GM18909 (cell line): ENCODE data around the gene WWC1.

ENCODE experiments used
- ATAC-seq: cut with Tn5 transposase; IDR thresholded peaks from one replicate; pipeline ENCODE4 v1.9.1; 2021; ENCODE audit warnings: mild to moderate bottlenecking; ENCODE audit not compliant: unreplicated experiment, poor library complexity

WWC1 gene

GRCh38 chr5:168401226-168401625 is 109.8 kb downstream of the WWC1 start:
- ATAC-seq = no peak

GRCh38 chr5:168401880-168402279 is 110.4 kb downstream of the WWC1 start:
- no peak for ATAC-seq

GRCh38 chr5:168404365-168404764 is 112.9 kb downstream of the WWC1 start:
- ATAC-seq = no peak

GRCh38 chr5:168407211-168407610 is 115.8 kb downstream of the WWC1 start:
- ATAC-seq = no peak

- ATAC-seq = no peak
Observed at GRCh38 chr5:168408561-168409305, 117.3 kb downstream of the WWC1 start.

GRCh38 chr5:168409591-168410458 is 118.4 kb downstream of the WWC1 start:
- ATAC-seq = peak; percentile 61

GRCh38 chr5:168411871-168412270 is 120.4 kb downstream of the WWC1 start:
- ATAC-seq = no peak

- ATAC-seq = no peak
Observed at GRCh38 chr5:168413062-168413461, 121.6 kb downstream of the WWC1 start.

- no peak for ATAC-seq
Observed at GRCh38 chr5:168413596-168413995, 122.2 kb downstream of the WWC1 start.

GRCh38 chr5:168415401-168415800 is 124.0 kb downstream of the WWC1 start:
- no peak for ATAC-seq

GRCh38 chr5:168415971-168416370 is 124.5 kb downstream of the WWC1 start:
- no peak for ATAC-seq

- no peak for ATAC-seq
Observed at GRCh38 chr5:168417731-168418429, 126.4 kb downstream of the WWC1 start.

GRCh38 chr5:168420461-168420860 is 129.0 kb downstream of the WWC1 start:
- ATAC-seq = no peak

- ATAC-seq = no peak
Observed at GRCh38 chr5:168422431-168422830, 131.0 kb downstream of the WWC1 start.

- no peak for ATAC-seq
Observed at GRCh38 chr5:168423478-168423877, 132.0 kb downstream of the WWC1 start.

- ATAC-seq = no peak
Observed at GRCh38 chr5:168423971-168424370, 132.5 kb downstream of the WWC1 start.

- ATAC-seq = no peak
Observed at GRCh38 chr5:168424594-168425323, 133.3 kb downstream of the WWC1 start.

- ATAC-seq = no peak
Observed at GRCh38 chr5:168426007-168426863, 134.8 kb downstream of the WWC1 start.

- ATAC-seq = no peak
Observed at GRCh38 chr5:168426864-168427172, 135.4 kb downstream of the WWC1 start.

GRCh38 chr5:168427224-168427623 is 135.8 kb downstream of the WWC1 start:
- ATAC-seq = no peak
